Epithelial cell of esophagus (primary cell): ENCODE results near the gene ZPBP2.

Experiments used
- DNase-seq: peaks from one replicate; pipeline ENCODE4 v3.0.0; 2010; ENCODE audit warnings: low read depth
- H3K4me3 ChIP-seq: 2 replicates; pipeline ENCODE4 v1.5.1; 2011; ENCODE audit warnings: mild to moderate bottlenecking, low read length, control low read depth
- CTCF ChIP-seq: IDR thresholded peaks from 2 replicates; pipeline ENCODE4 v1.5.1; 2011; ENCODE audit warnings: low read depth, mild to moderate bottlenecking, low read length, control low read depth, inconsistent platforms; ENCODE audit not compliant: insufficient read depth; ENCODE audit errors: missing control alignments

Gene ZPBP2

DNA sequence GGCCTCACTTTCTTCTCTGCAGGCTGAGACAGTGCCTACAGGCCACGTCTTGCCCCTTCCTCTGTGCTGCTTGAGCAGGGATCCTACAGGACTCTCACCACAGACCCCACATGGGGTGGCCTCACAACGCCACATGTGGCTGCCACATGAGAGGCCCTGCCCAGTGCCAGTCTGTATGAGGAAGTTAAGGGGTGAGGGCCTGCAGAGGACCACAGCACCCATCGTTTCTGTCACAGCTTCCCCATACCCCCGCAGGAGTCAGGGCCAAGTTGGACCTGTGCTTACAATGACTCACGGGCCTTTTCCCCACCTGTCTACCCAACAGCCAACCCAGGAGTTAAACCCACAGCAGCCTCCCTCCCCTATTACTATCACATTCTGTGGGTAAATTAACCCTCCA lies 53.3 kb downstream of the ZPBP2 start:
- DNase-seq, result peak; percentile 36
- H3K4me3 ChIP-seq, result no peak overlapping the region
- no peak for TF ChIP-seq CTCF

GRCh38 chr17:39922006-39922405 lies 54.0 kb downstream of the ZPBP2 start:
- TF ChIP-seq CTCF, result no peak
- DNase-seq, result no peak
- no peak overlapping the region for H3K4me3 ChIP-seq

DNA sequence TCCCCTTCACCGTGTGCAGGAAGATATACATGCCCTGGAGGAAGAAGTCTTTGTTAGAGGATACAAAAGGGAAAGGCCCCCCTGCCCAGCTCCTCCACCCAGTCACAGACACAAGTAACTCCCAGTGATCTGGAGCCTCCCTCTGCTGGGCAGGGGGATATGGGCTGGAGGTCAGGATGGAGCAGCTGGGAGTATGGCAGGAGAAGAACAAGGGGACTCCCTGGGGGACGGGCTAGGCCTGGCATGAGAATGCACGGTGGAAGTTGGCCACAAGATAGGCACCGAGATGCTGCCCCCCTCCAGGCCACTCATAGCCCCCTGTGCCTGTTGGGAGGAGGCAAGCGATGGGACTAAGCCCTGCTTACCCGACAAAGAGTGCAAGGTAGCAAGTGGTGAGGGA lies 55.2 kb downstream of the ZPBP2 start:
- no peak for DNase-seq
- no peak overlapping the region for H3K4me3 ChIP-seq
- TF ChIP-seq CTCF, result no peak

GRCh38 chr17:39923836-39924690 lies 56.1 kb downstream of the ZPBP2 start:
- no peak overlapping the region for H3K4me3 ChIP-seq
- no peak for DNase-seq
- no peak for TF ChIP-seq CTCF

GRCh38 chr17:39924691-39925055 lies 56.7 kb downstream of the ZPBP2 start:
- no peak for TF ChIP-seq CTCF
- DNase-seq, result no peak
- no peak overlapping the region for H3K4me3 ChIP-seq

DNA sequence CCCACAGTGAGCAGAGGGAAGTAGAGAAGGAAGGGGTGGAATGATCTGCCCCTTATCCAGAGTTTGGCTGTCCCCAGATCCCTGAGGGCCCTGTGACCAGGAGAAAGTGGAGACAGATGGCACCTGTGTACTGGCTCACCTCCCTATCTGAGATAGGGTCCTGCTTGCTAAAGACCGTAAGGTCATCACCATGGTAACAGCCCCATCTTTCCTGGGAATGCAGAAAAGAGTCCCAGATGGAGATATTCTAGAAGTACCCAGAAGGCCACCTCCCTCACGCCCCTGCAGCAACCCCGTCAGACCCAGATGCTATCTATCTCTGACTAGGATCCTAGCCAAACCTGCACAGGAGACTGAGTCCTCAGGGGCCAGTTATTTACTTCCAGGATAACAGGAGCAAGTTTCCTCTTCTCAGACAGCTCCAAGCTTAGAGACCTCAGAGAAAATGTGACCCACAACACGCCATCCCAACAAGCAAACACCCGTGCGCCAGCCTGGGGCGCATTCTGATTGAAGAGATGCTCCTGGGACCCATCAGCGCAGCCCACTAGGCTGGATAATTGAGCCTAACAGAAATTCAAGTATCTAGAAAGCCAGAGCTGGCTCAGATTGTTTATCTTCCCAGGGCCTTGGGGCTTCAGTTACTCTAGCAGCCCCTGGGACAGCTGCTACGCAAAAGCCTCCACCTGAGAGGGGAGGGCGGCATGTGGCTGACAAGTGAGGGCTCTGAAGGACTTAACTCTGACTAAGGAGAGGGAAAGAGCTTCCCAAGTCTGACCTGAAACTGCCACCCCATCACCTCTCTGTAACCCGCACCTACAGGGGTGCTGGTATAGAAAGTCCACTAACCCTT lies 57.5 kb downstream of the ZPBP2 start:
- no peak for TF ChIP-seq CTCF
- DNase-seq, result no peak

More for the DNA sequence above, 57.5 kb downstream of the ZPBP2 start:
- H3K4me3 ChIP-seq, result peak overlapping the region; percentile 18
